Epithelial cell of esophagus (primary cell): ENCODE data around the gene IGFL4.

Experiments used
- DNase-seq: peaks from one replicate; pipeline ENCODE4 v3.0.0; 2010; ENCODE audit warnings: low read depth
- H3K4me3 ChIP-seq: 2 replicates; pipeline ENCODE4 v1.5.1; 2011; ENCODE audit warnings: mild to moderate bottlenecking, low read length, control low read depth
- CTCF ChIP-seq: IDR thresholded peaks from 2 replicates; pipeline ENCODE4 v1.5.1; 2011; ENCODE audit warnings: low read depth, mild to moderate bottlenecking, low read length, control low read depth, inconsistent platforms; ENCODE audit not compliant: insufficient read depth; ENCODE audit errors: missing control alignments

Gene IGFL4

DNA sequence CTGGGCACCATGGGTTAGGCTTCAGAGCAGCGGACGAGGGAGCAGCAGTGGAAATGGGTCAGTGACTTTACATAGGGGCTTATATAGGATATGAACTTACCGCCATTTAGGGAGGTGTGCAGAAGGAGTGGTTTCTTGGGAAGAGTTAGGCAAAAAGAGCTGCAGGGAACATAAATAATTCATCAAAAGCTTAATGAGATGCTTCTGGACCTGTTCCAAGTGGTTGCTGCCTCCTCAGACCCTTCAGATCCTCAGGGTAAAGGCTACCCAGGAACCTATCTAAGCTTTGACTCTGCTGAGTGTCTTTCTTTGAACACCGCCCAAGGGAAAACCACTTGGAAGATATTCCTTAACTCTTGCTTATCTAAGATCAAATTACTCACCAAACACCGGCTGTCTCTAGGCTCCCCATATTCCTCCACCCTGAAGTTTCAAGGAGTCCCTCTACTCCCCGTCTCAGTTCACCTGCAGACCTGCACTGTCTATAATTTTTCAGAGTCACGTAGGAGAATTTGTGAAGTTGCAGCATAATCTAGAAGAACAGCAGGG lies at the start of gene IGFL4:
Gene IGFL4, minus strand, starts transcription at position 51 of the 549 bp plus-strand sequence. Its CDS starts 40 bp downstream, at position 11.
- no peak within 1 kb of the TSS for H3K4me3 ChIP-seq
- peak; percentile 42 for DNase-seq
- no peak for TF ChIP-seq CTCF

GRCh38 chr19:46090444-46090843 lies 49.6 kb upstream of the IGFL4 start:
- no peak overlapping the region for H3K4me3 ChIP-seq
- no peak for DNase-seq
- no peak for TF ChIP-seq CTCF

DNA sequence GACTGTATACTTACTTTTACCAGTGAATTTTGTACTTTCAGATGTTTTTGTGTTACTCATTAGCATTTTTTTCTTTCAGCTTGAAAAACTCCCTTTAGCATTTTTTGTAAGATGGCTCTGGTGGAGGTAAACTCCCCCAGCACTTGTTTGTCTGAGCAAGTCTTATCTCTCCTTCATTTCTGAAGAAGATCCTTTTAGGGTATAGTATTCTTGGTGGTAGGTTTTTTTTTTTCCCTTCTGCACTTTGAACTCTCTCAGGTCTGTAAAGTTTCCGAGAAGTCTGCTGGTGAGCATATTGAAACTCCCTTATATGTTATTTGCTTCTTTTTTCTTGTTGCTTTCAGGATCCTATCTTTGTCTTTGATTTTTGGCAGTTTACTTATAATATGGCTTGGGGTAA lies 48.6 kb upstream of the IGFL4 start:
- no peak for DNase-seq
- TF ChIP-seq CTCF = no peak
- H3K4me3 ChIP-seq = no peak overlapping the region

GRCh38 chr19:46088101-46088500 lies 47.3 kb upstream of the IGFL4 start:
- no peak overlapping the region for H3K4me3 ChIP-seq
- DNase-seq = no peak
- TF ChIP-seq CTCF = no peak

DNA sequence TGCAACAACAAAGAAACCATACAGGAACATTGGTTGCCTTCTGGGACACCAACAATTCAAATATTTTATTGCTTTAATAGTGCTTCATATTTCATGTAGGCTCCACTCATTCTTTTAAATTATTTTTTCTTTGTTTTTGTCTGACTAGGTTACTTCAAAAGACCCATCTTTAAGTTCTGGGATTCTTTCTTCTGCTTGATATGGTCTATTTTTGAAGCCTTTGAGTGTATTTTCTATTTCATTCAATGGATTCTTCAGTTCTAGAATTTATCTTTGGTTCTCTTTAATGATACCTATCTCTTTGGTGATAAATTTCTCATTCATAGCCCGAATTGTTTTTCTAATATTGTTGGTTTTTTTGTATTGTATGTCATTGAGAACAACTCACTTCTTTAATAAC lies 45.1 kb upstream of the IGFL4 start:
- TF ChIP-seq CTCF = no peak
- H3K4me3 ChIP-seq = no peak overlapping the region
- no peak for DNase-seq

- no peak for TF ChIP-seq CTCF
- no peak overlapping the region for H3K4me3 ChIP-seq
- DNase-seq = peak; percentile 88
Observed at GRCh38 chr19:46082728-46083050, 41.9 kb upstream of the IGFL4 start.

DNA sequence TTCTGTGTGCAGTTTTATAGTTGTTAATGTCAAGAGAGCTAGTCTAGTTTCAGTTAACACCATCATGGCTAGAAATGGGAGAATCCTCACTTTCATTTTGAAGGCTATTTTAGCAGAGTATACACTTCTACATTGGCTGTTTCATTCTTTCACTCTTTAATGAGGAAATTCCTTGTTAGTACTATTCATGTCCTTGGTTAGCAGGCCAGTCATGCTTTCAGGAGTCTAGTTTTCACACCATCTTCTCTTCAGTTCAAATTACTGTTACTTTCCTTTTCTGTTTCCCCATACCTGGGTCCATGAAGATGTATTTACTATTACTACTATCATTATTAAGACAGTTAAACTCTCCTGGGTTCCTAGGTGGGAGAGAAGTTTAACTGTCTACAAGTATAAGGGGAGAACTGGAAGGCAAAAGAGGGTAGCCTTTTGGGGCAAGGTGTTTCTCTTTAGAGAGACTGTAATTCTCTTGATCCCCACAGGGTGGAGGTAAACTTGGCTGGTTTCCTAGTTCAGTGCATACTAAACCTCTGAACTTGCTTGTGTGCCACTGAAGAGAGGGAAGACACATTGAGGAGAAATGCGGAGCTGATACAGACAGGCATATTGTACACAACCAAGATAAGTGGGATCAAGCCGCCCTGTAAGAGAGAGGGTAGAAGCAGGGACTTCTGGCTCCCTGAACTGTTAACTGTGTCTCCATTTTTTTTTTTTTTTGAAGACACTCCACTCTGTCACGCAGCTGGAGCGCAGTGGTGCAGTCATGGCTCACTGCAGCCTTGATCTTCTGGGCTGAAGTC lies 41.3 kb upstream of the IGFL4 start:
- no peak overlapping the region for H3K4me3 ChIP-seq
- peak; percentile 70 for DNase-seq
- peak; percentile 81 for TF ChIP-seq CTCF
